ENCODE data around the gene FTO. TPM values are rescaled to one million over a fixed set of nuclear protein-coding genes. Genes with fewer than 3 reads are reported as not detected.

Gene FTO
- total RNA-seq, 1 donor from 2014 or later, result 65.8 TPM

- no peaks in the 10 kb centered on the region for H3K4me1 Mint-ChIP-seq
- H3K9me3 Mint-ChIP-seq, result no peaks in the 10 kb centered on the region
- no peaks in the 10 kb centered on the region for H3K27me3 Mint-ChIP-seq
- ChIA-PET CTCF (no interaction called here), POLR2A (no interaction called here)
- H3K36me3 Mint-ChIP-seq (ENCODE audit: low read depth), result peaks cover 4% of the 10 kb centered on the region
- intact Hi-C loops (cut with micrococcal nuclease), result no loop called here
- DNase-seq, result no peak
- H3K27ac Mint-ChIP-seq, result no peak overlapping the region
- no peak overlapping the region for H3K4me3 Mint-ChIP-seq
- no peak for TF ChIP-seq CTCF (IDR thresholded peaks at IDR 0.05)
- ATAC-seq (ENCODE audit: low read depth), result no peak
These were observed 282.8 kb downstream of the FTO start for GRCh38 chr16:53986793-53987192.

GRCh38 chr16:53988136-53988535, 284.2 kb downstream of the FTO start:
- CTCF ChIA-PET, result no interaction called here

DNA sequence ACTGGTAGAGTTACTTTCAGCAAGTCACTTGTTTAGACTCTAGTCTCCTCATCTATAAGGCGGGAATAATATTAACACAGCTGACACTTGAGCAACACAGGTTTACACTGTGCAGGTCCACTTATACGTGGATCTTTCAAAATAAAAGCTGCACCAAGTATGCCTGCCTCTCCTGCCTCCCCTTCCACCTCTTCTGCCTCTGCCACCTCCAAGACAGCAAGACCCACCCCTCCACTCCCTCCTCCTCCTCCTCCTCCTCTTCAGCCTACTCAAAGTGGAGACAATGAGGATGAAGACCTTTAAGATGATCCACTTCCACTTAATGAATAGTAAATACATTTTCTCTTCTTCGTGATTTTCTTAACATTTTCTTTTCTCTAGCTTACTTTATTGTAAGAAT, 285.6 kb downstream of the FTO start:
- CTCF ChIA-PET, result no interaction called here
- ATAC-seq (ENCODE audit: low read depth), result no peak
- no peak for TF ChIP-seq CTCF (IDR thresholded peaks at IDR 0.05)
- Mint-ChIP-seq H3K36me3 (ENCODE audit: low read depth) (peaks cover 3% of the 10 kb centered on the region), H3K9me3 (no peaks in the 10 kb centered on the region), H3K27ac (no peak overlapping the region), H3K4me1 (no peaks in the 10 kb centered on the region), H3K4me3 (no peak overlapping the region), H3K27me3 (no peaks in the 10 kb centered on the region)
- intact Hi-C loops (cut with micrococcal nuclease), result no loop called here
- no peak for DNase-seq
- POLR2A ChIA-PET, result no interaction called here

More at GRCh38 chr16:53988136-53988535, 284.2 kb downstream of the FTO start:
- peaks cover 4% of the 10 kb centered on the region for H3K36me3 Mint-ChIP-seq (ENCODE audit: low read depth)
- TF ChIP-seq CTCF (IDR thresholded peaks at IDR 0.05), result no peak
- no peaks in the 10 kb centered on the region for H3K27me3 Mint-ChIP-seq
- intact Hi-C loops (cut with micrococcal nuclease), result no loop called here
- no peaks in the 10 kb centered on the region for H3K9me3 Mint-ChIP-seq
- no peak for DNase-seq
- no peak for ATAC-seq (ENCODE audit: low read depth)
- H3K27ac Mint-ChIP-seq, result no peak overlapping the region
- POLR2A ChIA-PET, result no interaction called here
- no peaks in the 10 kb centered on the region for H3K4me1 Mint-ChIP-seq
- H3K4me3 Mint-ChIP-seq, result no peak overlapping the region

GRCh38 chr16:53991754-53992378, 287.9 kb downstream of the FTO start:
- Mint-ChIP-seq H3K9me3 (no peaks in the 10 kb centered on the region), H3K4me1 (no peaks in the 10 kb centered on the region), H3K27me3 (no peaks in the 10 kb centered on the region), H3K4me3 (no peak overlapping the region), H3K36me3 (ENCODE audit: low read depth) (peaks cover 10% of the 10 kb centered on the region), H3K27ac (no peak overlapping the region)
- ChIA-PET POLR2A (no interaction called here), CTCF (no interaction called here)
- intact Hi-C loops (cut with micrococcal nuclease), result no loop called here
- no peak for TF ChIP-seq CTCF (IDR thresholded peaks at IDR 0.05)
- ATAC-seq (ENCODE audit: low read depth), result no peak
- no peak for DNase-seq

DNA sequence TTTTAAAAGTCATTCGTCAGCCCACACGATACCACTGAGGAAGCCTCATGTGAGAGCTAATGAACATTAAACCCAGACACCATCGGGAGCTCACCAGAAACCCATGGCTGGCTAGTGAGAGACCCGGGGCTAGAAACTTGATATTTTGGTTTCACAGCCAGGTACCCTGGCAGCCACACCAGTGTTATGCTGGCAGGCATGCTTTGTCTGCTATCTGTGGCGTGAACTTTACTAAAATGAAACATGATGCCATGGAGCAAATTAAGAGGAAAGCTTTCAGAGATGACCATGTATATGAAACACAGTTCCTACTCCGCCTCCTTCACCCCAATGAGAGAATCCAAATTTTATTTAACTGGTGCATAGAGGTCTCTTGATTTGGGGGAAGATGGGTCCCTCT, 291.4 kb downstream of the FTO start:
- DNase-seq (no peak), ATAC-seq (ENCODE audit: low read depth) (no peak)
- Mint-ChIP-seq H3K27ac (no peak overlapping the region), H3K4me3 (no peak overlapping the region), H3K9me3 (no peaks in the 10 kb centered on the region), H3K27me3 (no peaks in the 10 kb centered on the region), H3K4me1 (no peaks in the 10 kb centered on the region), H3K36me3 (ENCODE audit: low read depth) (peaks cover 13% of the 10 kb centered on the region)
- ChIA-PET POLR2A (no interaction called here), CTCF (no interaction called here)
- no peak for TF ChIP-seq CTCF (IDR thresholded peaks at IDR 0.05)
- intact Hi-C loops (cut with micrococcal nuclease), result no loop called here

Data from activated B cell treated with CpG ODN at 0.5 μM for 24 hours (primary cell).